ENCODE measurements around the gene CRLF2. TPM values are rescaled to one million over a fixed set of nuclear protein-coding genes. Genes with fewer than 3 reads are reported as not detected.
"Not testable (repeated sequence)": the region's sequence is repeated elsewhere in the genome, so short reads cannot be mapped to it uniquely, and the experiment has no call there.

CRLF2 gene
- not detected for total RNA-seq

DNA sequence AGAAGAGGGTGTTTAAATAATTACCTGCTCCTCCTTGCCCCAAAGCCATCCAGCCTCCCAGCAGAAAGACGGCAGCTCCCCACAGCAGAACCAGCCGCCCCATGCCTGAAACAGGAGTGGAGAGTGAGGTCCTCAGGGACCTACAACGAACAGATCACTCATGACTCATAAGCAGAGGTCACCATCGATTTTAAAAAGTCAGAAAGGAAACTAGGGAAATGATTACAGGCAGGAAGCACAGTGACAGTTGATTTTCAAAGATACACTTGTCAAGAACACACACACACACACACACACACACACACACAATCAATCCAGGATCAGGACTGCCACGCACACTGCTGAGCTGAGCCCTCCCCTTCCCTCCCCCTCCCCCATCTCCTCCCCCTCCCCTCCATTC is at the start of gene CRLF2:
TSS of gene CRLF2 (minus strand) at position 118 of the 400 bp plus-strand sequence. CDS start at position 103, 15 bp downstream.
- no peak for DNase-seq

GRCh38 chrX:1261771-1262170 is 49.3 kb upstream of the CRLF2 start:
- DNase-seq: not testable (repeated sequence)

DNA sequence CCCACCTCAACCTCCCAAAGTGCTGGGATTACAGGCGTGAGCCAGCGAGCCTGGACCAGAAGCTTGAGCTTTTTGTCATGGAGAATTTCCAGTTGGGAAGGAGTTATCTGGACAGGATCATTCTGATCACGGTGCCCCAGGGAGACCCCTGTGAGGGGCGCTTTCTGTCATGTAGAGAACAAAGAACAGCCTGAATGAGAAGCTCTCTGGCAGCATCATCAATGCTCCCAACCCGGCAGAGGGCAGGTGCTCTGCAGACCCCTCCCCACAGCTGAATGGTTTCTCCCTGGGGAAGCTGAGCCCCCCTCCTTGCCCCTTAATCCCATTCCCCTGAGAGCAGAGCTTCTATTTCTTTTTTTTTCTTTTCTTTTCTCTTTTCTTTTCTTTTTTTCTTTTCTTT is 48.8 kb upstream of the CRLF2 start:
- no peak for DNase-seq

DNA sequence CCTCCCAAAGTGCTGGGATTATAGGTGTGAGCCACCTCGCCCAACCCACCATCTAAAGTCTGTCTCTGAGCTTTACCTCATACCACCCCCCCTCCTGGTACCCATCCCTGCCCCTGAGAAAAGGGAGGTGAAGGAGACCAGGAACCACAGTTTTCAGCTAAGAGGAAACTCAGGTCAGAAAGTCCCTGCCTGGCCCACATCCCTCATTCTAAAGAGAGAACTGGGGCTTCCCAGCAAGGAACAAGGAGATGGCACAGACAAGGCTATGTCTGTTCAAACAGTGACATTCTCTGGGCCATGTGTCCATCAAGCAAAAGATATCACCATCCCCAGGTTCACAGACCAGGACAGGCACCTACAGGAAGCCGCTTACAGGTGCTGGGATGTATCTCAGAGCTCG is 40.4 kb upstream of the CRLF2 start:
- DNase-seq: no peak

GRCh38 chrX:1249101-1249887 is 36.8 kb upstream of the CRLF2 start:
- no peak for DNase-seq

DNA sequence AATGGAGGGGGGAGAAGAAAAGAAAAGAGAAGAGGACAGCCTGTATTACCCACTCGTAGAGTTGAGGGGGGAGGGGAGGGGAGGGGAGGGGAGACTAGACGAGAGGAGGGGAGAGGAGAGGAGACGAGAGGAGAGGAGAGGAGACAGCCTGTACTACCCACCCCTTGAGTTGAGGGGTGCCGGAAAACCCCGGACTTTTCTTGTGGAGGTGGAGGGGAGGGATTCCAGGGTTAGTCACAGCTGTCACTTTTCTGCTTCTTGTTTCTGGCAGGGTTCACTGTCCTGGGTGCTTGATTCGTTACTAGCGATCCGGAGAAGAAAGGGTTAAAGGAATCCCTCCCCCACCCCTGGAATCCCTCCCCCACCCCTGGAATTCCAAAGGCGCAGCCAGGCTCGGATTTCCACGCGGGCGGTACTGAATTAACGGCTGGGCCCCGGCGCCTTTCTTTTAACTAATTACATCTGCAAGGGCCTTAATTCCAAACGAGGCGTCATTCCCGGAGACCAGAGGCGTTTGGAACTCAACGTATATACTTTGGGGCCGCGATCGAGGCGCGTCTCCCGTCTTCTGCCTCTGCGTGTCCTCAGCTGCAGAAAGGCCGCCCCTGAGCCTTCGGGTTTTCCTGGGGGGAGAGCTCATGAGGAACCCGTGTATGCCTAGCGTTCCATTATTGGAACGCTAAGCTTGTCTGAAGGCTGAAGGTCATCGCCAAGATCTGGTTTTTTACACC is 36.0 kb upstream of the CRLF2 start:
- DNase-seq: no peak

GRCh38 chrX:1246816-1247215 is 34.4 kb upstream of the CRLF2 start:
- peak; percentile 4 for DNase-seq

GRCh38 chrX:1244164-1245076 is 32.0 kb upstream of the CRLF2 start:
- no peak for DNase-seq

DNA sequence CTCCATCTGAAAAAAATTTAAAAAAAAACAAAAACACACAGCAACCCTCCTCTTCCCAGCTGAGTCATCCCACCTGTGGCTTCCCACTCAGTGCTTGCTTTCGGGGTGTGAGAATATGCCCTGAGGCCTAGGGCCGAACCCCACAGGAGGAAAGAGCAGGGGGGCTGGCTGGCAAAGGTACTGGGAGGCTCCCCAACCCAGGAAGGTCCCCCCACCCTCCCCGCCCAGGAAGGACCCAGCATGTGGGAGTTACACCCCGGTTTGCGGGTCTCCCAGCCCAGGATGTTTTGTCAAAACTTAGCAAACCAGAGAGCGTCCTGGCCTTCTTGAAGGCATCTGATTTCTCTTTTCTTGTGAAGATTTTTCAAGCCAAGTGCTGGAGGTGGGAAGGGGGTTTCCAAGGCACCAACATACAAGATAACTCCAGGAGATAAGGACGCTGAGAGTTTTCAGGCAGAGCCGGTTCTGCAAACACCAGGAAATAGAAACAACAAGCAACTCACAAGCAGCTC is 30.5 kb upstream of the CRLF2 start:
- DNase-seq: no peak

DNA sequence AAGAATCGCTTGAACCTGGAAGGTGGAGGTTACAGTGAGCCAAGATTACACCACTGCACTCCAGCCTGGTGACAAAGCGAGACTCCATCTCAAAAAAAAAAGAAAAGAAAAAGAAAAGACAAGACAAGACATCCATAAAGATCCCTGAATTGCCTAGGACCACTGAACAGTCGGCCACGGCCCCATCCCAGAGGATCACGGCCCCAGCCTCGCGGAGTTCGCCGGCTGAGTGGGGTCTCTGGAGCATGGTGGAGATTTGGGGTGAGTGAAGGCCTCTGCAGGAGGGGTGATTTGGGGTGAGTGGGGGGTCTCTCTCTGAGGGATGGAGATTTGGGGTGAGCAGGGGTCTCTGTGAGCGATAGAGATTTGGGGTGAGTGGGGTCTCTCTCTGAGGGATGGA is 28.1 kb upstream of the CRLF2 start:
- DNase-seq: not testable (repeated sequence)

DNA sequence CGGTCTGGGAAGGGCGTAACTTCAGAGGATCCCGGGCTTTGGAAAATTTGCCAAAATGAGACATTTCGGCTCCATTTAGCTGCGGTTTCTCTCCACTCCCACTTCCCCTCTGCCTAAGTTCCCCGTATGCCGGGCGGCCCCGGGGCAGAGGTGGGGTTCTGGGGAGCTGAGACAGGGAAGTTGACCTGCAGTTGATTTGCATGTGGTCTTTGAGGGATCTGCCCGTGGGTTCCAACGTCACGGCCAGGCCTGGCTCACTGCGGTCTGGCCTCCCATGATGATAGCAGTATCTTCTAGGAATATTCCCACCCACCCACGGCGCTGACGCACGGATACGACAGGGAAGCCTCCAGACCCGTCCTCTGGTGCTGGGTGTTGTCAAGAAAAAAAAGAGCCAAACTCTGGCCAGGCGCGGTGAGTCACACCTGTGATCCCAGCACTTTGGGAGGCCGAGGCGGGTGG is 27.3 kb upstream of the CRLF2 start:
- no peak for DNase-seq

GRCh38 chrX:1231850-1232465 is 19.5 kb upstream of the CRLF2 start:
- no peak for DNase-seq

GRCh38 chrX:1228101-1228500 is 15.7 kb upstream of the CRLF2 start:
- DNase-seq: not testable (repeated sequence)

DNA sequence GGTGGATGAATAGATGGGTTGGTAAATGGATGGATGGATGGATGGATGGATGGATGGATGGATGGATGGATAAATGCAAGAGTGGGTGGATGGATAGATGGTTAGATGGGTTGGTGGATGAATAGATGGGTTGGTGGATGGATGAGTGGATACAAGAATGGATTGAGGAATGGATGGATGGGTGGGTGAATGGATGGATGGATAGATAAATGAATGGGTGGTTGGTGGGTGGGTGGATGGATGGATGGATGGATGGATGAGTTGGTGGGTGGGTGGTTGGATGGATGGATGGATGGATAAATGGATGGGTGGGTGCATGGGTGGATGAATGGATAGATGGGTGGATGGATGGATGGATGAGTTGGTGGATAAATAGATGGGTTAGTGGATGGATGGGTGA is 13.8 kb upstream of the CRLF2 start:
- no peak for DNase-seq

GRCh38 chrX:1224954-1225353 is 12.5 kb upstream of the CRLF2 start:
- DNase-seq: no peak

DNA sequence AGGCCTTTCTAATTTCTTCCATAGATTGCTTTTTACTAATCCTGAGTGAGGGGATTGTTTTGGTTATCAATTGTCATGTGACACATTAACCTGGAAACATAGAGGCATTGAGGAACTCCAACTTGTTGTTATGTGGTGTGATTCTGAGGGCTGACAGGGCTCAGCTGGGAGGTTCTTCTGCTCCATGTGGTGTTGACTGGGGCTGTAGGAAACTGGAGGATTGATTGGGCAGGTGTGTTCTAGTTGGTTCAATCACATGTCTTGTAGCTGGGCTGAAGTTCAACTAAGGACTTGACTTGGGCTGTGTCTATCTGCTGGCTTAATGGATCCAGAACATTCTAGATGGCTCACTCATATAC is 10.8 kb upstream of the CRLF2 start:
- DNase-seq: no peak

DNA sequence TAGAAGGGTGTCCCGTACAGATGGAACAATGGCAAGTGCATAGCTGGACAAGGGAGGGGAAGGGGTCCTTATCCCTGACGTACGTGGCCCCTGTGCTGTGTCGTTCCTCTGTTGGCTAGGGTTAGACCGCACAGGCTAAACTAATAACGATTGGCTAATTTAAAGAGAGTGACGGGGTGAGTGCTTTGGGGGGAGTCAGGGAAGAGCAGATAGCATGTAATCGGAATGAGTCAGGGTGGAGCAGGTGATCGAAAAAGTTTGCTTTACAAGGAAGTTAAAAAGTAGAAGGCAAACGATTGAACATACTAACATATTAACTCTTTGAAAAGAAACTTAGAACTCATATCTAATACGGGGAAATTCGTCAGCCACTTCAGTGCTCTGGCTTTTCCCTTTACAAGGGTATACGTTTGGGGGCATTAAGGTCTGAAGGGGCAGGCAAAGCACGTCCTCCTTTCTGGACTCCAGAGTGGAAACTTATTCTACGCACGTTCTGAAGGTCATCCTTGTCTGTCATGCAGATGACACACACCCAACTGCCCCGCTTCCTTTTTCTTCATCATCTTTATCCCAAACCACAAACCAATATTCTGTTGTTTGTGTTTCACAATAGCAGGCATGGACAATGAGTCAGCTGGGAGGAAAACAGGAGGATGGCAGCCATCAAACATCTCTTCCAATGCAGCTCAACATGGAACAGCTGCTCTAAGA is 10.2 kb upstream of the CRLF2 start:
- DNase-seq: no peak

DNA sequence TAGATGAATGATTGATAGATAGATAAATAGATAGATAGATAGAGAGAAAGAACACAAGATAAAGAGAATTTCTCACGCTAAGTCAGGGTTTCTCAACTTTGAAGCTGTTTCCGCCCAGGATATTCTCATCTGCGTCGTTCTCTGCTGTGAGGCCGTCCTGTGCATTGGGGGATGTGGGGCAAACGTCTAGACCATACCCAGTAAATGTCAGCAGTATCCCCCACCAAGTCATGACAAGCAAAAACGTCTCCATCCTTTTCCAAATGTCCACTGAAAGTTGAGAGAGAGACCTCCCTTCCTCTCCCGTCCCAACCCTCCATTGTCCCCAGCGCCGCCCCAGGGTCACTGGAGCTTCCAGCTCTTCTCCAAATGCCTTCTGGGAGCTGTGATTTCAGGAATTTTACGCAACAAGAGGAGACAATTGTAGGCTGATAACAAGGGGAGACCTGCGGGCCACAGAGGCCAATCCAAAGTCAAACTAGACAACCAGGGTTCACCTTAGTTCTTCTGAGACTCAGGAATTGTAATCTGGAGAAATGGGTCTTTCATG is 8.9 kb upstream of the CRLF2 start:
- DNase-seq: no peak

GRCh38 chrX:1218286-1218685 is 5.8 kb upstream of the CRLF2 start:
- DNase-seq: no peak

DNA sequence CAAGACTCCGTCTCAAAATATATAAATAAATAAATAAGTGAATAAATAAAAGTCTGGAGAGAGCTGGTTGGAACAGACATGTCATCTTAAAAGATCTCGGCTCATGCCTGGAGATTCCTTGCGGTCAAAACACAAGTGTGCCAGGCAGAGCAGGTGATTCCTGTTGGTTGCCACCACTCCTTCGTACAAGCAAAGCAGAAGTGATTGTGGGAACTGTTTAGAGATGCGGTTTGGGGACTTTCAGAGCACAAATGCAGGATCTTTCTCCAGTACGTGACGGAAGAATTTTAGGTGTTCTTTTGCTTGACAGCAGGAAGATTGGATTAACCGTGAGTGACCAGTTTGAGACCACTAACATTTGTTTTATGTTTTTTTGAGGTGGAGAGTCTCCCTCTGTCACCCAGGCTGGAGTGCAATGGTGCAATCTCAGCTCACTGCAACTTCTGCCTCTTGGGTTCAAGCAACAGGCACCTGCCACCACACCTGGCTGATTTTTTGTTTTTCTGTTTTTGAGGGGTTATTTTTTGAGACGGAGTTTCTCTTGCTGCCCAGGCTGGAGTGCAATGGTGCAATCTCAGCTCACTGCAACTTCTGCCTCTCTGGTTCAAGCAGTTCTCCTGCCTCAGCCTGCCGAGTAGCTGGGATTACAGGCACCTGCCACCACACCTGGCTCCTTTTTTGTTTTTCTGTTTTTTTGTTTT is 2.8 kb upstream of the CRLF2 start:
- no peak for DNase-seq
